GM12878 (cell line): ENCODE results near the gene U2AF2. TPM values are rescaled to one million over a fixed set of nuclear protein-coding genes. Genes with fewer than 3 reads are reported as not detected.

Experiments used
- ATF7 ChIP-seq: fragments of 450-650 bp; IDR thresholded peaks from 2 replicates; pipeline ENCODE4 v1.6.1; 2016; ENCODE audit warnings: low read depth, mild to moderate bottlenecking
- BMI1 ChIP-seq: fragments of 450-650 bp; IDR thresholded peaks from 2 replicates; pipeline ENCODE4 v1.6.1; 2016; ENCODE audit warnings: mild to moderate bottlenecking, moderate library complexity, borderline replicate concordance
- HDAC6 ChIP-seq: fragments of 200-600 bp; sonication (generic); IDR thresholded peaks from one replicate; pipeline ENCODE4 v1.8.0; 2017; ENCODE audit warnings: antibody characterized with exemption; ENCODE audit not compliant: unreplicated experiment
- IKZF1 ChIP-seq: fragments of 450-650 bp; conservative IDR thresholded peaks from 2 replicates; pipeline ENCODE4 v1.6.1; 2017; ENCODE audit warnings: antibody characterized with exemption, mild to moderate bottlenecking
- JUNB ChIP-seq: IDR thresholded peaks from 2 replicates; pipeline ENCODE4 v1.6.1; 2016; ENCODE audit warnings: antibody characterized with exemption, mild to moderate bottlenecking
- JUND ChIP-seq: IDR thresholded peaks from 2 replicates; pipeline ENCODE4 v1.6.1; 2012; ENCODE audit warnings: low read depth, mild to moderate bottlenecking, low read length, improper control_type of control experiment, moderate library complexity
- SREBF2 ChIP-seq: IDR thresholded peaks from 2 replicates; pipeline ENCODE4 v1.6.1; 2012; ENCODE audit warnings: mild to moderate bottlenecking, low read length
- STAT1 ChIP-seq: fragments of 450-650 bp; conservative IDR thresholded peaks from 2 replicates; pipeline ENCODE4 v1.6.1; 2014; ENCODE audit warnings: antibody characterized with exemption, mild to moderate bottlenecking
- TCF7 ChIP-seq: IDR thresholded peaks from 2 replicates; pipeline ENCODE4 v1.6.1; 2014; ENCODE audit warnings: antibody characterized with exemption, borderline replicate concordance
- polyA plus RNA-seq, 11 experiments: library from polyadenylated mRNA; depleted of rRNA in 4 of 11; unstranded in 6 of 11; stranded (reverse) in 5 of 11; fragments of >200 nt; fragmentation: Nextera tagmentation in 4 of 11; fragmentation: Illumina TruSeq in 1 of 11; extraction: Ambion mirVana in 4 of 11; extraction: Trizol in 1 of 11; gene quantifications; 1 replicate in 1 of 11; 2 replicates in 10 of 11; pipeline versions ENCODE4 v1.2.1 to v1.2.3, GENCODE V29; 2011 to 2016; ENCODE audit warnings: inconsistent platforms in 2 of 11, missing spikeins in 2 of 11, low read depth in 1 of 11
- total RNA-seq, 4 experiments: library from RNA; depleted of rRNA in 3 of 4; stranded (reverse); fragments of >200 nt in 3 of 4; fragmentation: Illumina TruSeq in 1 of 4; extraction: Trizol in 1 of 4; gene quantifications; 2 replicates each; pipeline versions ENCODE4 v1.2.1 to v1.2.3, GENCODE V29; 2013 to 2021
- TF ChIP-seq, protein P1 (sequence below): IDR thresholded peaks from 2 replicates; pipeline ENCODE4 v1.6.1; 2012; ENCODE audit warnings: low read depth, low read length, improper control_type of control experiment
- TF ChIP-seq, protein P2 (sequence below): IDR thresholded peaks from 2 replicates; pipeline ENCODE4 v1.6.1; 2011; ENCODE audit warnings: low read depth, low read length, improper control_type of control experiment, borderline replicate concordance
- TF ChIP-seq, protein P3 (sequence below): fragments of 450-650 bp; IDR thresholded peaks from 2 replicates; pipeline ENCODE4 v1.6.1; 2017; ENCODE audit warnings: antibody characterized with exemption, mild to moderate bottlenecking, moderate library complexity
- TF ChIP-seq, protein P4 (sequence below): fragments of 450-650 bp; IDR thresholded peaks from 2 replicates; pipeline ENCODE4 v1.6.1; 2017; ENCODE audit warnings: mild to moderate bottlenecking, moderate library complexity
- TF ChIP-seq, protein P5 (sequence below): IDR thresholded peaks from 2 replicates; pipeline ENCODE4 v1.6.1; 2012; ENCODE audit warnings: improper control_type of control experiment, low read depth, low read length; ENCODE audit not compliant: insufficient replicate concordance

The U2AF2 gene
- total and polyA plus RNA-seq, 10 of the 15 experiments (the other 5 are each of a cell fraction or from before 2014, with no cell fraction given), result 3.0 to 338 (median 130) TPM

DNA sequence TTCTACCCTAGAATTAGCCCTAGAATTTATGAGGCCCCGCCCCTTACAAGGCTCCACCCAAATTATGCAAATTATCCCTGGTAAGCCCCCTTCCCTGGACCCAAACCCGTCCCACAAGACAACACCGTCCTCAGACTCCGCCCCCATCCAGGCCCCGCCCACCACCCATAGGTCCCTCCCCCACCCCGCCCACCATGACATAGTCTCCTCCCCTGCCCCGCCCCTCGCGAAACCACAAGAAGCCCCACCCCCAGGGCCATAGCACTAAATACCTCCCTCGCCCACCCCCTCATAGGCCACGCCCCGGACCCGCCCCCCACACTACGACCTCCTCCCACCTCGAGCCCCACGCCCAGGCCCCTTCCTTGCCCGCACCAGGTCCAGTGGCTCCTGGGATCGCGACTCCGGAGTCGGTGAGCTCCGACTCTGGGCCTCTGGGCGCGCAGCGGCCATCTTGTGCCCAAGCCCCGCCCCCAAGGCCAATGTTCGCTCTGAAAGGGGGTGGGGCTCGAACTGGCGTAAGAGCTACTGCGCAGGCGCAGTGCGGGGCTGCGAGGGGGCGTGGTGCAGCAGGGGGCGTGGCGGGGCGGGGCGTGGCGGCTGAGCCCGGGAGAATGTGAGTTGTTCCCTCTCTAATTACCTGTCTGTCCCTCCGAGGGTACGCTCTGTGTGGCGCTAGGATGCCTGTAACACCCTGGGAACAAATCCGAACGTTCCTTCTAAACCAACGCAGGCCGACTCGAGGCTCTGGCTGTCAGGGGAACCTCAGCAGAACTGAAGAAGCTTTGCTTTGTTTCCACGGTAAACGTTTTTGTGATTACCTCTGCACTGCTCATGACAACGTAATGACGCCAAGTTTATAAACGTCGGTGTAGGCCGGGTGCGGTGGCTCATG is 30.5 kb upstream of the U2AF2 start, which contains the start of gene ZNF784 (continued):
- TF ChIP-seq, protein P1, sequence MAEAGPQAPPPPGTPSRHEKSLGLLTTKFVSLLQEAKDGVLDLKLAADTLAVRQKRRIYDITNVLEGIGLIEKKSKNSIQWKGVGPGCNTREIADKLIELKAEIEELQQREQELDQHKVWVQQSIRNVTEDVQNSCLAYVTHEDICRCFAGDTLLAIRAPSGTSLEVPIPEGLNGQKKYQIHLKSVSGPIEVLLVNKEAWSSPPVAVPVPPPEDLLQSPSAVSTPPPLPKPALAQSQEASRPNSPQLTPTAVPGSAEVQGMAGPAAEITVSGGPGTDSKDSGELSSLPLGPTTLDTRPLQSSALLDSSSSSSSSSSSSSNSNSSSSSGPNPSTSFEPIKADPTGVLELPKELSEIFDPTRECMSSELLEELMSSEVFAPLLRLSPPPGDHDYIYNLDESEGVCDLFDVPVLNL, result 0 out of 2 replicates have a peak, but pooled peaks have one; percentile 41
- TF ChIP-seq JUNB, result no peak
- TF ChIP-seq BMI1, result no peak
- no peak for TF ChIP-seq HDAC6
- no peak for TF ChIP-seq TCF7
- TF ChIP-seq, protein P2, sequence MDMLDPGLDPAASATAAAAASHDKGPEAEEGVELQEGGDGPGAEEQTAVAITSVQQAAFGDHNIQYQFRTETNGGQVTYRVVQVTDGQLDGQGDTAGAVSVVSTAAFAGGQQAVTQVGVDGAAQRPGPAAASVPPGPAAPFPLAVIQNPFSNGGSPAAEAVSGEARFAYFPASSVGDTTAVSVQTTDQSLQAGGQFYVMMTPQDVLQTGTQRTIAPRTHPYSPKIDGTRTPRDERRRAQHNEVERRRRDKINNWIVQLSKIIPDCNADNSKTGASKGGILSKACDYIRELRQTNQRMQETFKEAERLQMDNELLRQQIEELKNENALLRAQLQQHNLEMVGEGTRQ, result no peak
- TF ChIP-seq STAT1, result no peak
- TF ChIP-seq IKZF1, result no peak
- TF ChIP-seq, protein P3, sequence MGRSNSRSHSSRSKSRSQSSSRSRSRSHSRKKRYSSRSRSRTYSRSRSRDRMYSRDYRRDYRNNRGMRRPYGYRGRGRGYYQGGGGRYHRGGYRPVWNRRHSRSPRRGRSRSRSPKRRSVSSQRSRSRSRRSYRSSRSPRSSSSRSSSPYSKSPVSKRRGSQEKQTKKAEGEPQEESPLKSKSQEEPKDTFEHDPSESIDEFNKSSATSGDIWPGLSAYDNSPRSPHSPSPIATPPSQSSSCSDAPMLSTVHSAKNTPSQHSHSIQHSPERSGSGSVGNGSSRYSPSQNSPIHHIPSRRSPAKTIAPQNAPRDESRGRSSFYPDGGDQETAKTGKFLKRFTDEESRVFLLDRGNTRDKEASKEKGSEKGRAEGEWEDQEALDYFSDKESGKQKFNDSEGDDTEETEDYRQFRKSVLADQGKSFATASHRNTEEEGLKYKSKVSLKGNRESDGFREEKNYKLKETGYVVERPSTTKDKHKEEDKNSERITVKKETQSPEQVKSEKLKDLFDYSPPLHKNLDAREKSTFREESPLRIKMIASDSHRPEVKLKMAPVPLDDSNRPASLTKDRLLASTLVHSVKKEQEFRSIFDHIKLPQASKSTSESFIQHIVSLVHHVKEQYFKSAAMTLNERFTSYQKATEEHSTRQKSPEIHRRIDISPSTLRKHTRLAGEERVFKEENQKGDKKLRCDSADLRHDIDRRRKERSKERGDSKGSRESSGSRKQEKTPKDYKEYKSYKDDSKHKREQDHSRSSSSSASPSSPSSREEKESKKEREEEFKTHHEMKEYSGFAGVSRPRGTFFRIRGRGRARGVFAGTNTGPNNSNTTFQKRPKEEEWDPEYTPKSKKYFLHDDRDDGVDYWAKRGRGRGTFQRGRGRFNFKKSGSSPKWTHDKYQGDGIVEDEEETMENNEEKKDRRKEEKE, result no peak
- no peak for TF ChIP-seq SREBF2
- TF ChIP-seq JUND, result no peak
- no peak for TF ChIP-seq ATF7
- TF ChIP-seq, protein P4, sequence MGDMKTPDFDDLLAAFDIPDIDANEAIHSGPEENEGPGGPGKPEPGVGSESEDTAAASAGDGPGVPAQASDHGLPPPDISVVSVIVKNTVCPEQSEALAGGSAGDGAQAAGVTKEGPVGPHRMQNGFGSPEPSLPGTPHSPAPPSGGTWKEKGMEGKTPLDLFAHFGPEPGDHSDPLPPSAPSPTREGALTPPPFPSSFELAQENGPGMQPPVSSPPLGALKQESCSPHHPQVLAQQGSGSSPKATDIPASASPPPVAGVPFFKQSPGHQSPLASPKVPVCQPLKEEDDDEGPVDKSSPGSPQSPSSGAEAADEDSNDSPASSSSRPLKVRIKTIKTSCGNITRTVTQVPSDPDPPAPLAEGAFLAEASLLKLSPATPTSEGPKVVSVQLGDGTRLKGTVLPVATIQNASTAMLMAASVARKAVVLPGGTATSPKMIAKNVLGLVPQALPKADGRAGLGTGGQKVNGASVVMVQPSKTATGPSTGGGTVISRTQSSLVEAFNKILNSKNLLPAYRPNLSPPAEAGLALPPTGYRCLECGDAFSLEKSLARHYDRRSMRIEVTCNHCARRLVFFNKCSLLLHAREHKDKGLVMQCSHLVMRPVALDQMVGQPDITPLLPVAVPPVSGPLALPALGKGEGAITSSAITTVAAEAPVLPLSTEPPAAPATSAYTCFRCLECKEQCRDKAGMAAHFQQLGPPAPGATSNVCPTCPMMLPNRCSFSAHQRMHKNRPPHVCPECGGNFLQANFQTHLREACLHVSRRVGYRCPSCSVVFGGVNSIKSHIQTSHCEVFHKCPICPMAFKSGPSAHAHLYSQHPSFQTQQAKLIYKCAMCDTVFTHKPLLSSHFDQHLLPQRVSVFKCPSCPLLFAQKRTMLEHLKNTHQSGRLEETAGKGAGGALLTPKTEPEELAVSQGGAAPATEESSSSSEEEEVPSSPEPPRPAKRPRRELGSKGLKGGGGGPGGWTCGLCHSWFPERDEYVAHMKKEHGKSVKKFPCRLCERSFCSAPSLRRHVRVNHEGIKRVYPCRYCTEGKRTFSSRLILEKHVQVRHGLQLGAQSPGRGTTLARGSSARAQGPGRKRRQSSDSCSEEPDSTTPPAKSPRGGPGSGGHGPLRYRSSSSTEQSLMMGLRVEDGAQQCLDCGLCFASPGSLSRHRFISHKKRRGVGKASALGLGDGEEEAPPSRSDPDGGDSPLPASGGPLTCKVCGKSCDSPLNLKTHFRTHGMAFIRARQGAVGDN, result no peak
- TF ChIP-seq, protein P5, sequence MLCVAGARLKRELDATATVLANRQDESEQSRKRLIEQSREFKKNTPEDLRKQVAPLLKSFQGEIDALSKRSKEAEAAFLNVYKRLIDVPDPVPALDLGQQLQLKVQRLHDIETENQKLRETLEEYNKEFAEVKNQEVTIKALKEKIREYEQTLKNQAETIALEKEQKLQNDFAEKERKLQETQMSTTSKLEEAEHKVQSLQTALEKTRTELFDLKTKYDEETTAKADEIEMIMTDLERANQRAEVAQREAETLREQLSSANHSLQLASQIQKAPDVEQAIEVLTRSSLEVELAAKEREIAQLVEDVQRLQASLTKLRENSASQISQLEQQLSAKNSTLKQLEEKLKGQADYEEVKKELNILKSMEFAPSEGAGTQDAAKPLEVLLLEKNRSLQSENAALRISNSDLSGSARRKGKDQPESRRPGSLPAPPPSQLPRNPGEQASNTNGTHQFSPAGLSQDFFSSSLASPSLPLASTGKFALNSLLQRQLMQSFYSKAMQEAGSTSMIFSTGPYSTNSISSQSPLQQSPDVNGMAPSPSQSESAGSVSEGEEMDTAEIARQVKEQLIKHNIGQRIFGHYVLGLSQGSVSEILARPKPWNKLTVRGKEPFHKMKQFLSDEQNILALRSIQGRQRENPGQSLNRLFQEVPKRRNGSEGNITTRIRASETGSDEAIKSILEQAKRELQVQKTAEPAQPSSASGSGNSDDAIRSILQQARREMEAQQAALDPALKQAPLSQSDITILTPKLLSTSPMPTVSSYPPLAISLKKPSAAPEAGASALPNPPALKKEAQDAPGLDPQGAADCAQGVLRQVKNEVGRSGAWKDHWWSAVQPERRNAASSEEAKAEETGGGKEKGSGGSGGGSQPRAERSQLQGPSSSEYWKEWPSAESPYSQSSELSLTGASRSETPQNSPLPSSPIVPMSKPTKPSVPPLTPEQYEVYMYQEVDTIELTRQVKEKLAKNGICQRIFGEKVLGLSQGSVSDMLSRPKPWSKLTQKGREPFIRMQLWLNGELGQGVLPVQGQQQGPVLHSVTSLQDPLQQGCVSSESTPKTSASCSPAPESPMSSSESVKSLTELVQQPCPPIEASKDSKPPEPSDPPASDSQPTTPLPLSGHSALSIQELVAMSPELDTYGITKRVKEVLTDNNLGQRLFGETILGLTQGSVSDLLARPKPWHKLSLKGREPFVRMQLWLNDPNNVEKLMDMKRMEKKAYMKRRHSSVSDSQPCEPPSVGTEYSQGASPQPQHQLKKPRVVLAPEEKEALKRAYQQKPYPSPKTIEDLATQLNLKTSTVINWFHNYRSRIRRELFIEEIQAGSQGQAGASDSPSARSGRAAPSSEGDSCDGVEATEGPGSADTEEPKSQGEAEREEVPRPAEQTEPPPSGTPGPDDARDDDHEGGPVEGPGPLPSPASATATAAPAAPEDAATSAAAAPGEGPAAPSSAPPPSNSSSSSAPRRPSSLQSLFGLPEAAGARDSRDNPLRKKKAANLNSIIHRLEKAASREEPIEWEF, result no peak
